ENCODE data around the gene SARDH.

Gene SARDH

GRCh38 chr9:133666387-133666786 is 71.8 kb downstream of the SARDH start:
- Histone ChIP-seq H3K4me3 (no peak overlapping the region), H3K27ac (no peak overlapping the region)
- DNase-seq (ENCODE audit: low spot score), result no peak
- TF ChIP-seq, protein P1, sequence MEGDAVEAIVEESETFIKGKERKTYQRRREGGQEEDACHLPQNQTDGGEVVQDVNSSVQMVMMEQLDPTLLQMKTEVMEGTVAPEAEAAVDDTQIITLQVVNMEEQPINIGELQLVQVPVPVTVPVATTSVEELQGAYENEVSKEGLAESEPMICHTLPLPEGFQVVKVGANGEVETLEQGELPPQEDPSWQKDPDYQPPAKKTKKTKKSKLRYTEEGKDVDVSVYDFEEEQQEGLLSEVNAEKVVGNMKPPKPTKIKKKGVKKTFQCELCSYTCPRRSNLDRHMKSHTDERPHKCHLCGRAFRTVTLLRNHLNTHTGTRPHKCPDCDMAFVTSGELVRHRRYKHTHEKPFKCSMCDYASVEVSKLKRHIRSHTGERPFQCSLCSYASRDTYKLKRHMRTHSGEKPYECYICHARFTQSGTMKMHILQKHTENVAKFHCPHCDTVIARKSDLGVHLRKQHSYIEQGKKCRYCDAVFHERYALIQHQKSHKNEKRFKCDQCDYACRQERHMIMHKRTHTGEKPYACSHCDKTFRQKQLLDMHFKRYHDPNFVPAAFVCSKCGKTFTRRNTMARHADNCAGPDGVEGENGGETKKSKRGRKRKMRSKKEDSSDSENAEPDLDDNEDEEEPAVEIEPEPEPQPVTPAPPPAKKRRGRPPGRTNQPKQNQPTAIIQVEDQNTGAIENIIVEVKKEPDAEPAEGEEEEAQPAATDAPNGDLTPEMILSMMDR (IDR thresholded peaks at IDR 0.05), result no peak

DNA sequence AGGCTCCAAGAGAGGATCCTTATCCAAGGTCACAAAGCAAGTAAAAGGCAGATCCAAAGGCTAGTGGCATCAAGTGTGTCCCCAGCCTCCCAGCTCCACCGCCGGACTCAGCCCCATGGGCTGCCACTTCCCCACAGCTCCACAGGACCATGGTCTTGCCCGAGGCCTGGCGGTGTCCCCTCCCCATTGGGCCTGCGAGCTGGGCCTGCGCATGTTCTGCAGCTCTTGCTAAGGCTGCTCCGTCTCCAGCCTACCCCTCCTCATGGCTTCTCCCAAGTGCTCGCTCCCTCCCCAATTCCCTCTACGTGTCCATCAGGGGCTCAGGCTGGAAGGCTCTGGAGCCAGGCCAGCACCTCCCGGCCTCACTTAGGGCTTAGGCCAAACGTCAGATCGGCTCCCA is 72.6 kb downstream of the SARDH start:
- no peak for DNase-seq (ENCODE audit: low spot score)
- TF ChIP-seq, protein P1 (IDR thresholded peaks at IDR 0.05), result no peak
- Histone ChIP-seq H3K27ac (no peak overlapping the region), H3K4me3 (no peak overlapping the region)

GRCh38 chr9:133665096-133665495 is 73.1 kb downstream of the SARDH start:
- no peak overlapping the region for H3K4me3 ChIP-seq
- no peak overlapping the region for H3K27ac ChIP-seq
- DNase-seq (ENCODE audit: low spot score), result no peak
- TF ChIP-seq, protein P1 (IDR thresholded peaks at IDR 0.05), result no peak

DNA sequence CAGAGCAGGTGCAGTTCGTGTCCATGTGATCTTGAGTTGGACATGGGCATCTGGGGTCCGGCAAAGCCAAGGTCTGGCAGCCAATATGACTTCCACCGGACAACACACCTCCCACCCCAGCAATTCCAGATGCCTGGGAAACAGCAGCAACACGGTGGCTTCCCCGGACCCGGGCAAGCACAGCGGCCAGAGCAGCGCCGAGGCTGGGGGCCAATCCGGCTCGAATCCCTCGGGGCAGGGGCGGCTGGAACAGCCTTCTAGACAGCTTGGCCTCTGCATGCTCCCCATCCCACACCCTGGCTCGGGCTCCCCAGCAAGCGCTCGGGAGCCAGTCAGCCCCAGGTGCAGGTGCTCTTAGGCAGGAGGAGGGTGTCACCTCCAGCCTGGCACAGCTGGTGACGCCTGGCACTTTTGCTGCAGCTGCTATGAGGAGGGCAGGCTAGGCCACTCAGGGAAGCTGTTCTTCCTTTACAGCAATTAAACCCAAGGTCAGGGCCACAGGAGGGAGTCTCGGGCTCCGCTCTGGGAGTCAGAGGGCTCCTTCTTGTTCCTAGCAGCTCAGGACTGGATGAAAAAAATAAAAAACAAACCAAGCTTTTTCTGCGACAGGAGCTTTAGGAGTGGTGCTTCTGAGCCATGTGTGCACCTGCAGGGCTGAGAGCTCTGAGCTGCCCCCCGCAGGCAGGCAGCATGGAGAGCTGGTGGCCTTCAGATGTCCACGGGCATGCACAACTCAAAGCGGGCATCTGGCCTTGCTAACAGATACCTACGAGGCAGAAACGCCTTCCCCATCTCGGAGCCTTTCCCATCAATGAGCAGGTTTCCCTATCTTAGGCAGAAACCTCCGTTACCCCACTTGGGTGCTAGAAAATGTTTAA is 73.7 kb downstream of the SARDH start:
- no peak overlapping the region for H3K27ac ChIP-seq
- no peak for DNase-seq (ENCODE audit: low spot score)
- H3K4me3 ChIP-seq, result no peak overlapping the region
- TF ChIP-seq, protein P1 (IDR thresholded peaks at IDR 0.05), result no peak

DNA sequence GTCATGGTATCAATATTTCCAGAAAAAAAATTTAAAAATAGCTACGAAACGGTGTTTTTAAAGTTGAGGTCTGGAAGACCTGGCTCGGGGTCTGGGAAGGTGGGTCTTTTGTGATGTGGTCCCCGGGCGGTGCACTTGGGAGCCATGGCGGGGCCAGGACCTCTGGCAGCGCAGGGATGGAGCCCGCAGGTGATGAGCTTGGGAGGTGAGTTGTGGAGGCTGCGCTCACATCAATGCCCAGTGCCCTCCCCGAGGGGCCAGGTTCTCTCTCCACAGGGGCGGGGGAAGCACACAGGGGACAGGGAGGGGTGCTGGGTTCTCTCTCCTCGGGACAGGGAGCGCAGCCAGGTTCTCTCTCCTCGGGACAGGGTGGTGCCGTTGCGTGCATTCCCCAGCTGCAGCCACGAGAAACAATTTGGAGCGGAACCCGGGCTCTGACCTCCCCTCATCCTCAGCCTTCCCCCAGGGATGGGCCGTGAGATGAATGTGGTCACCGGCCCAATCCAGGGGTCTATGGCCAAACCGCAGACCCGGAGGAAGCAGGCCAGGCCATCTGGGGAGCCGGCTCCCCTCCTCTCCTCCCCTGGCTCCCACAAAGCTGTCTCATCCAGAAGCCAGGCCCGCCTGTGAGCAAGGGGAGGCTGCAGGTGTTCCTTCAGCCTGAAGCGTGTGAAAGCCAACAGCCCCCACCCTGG is 76.2 kb downstream of the SARDH start:
- TF ChIP-seq, protein P1 (IDR thresholded peaks at IDR 0.05), result no peak
- no peak overlapping the region for H3K27ac ChIP-seq
- no peak overlapping the region for H3K4me3 ChIP-seq
- DNase-seq (ENCODE audit: low spot score), result no peak

GRCh38 chr9:133659516-133659915 is 78.6 kb downstream of the SARDH start:
- TF ChIP-seq, protein P1 (IDR thresholded peaks at IDR 0.05), result no peak
- no peak overlapping the region for H3K27ac ChIP-seq
- H3K4me3 ChIP-seq, result peak overlapping the region; percentile 63
- DNase-seq (ENCODE audit: low spot score), result no peak

All from coronary artery (tissue), 2 donors.